OCI-LY3 (cell line): ENCODE measurements around the gene PDX1.

Source experiments
- H2AFZ ChIP-seq: fragments of 200-600, 300-600 bp; shearing (Covaris generic); 2 replicates; pipeline ENCODE4 v1.6.0; 2014; ENCODE audit warnings: antibody characterized with exemption, low read depth, low read length
- H3K27ac ChIP-seq: fragments of 200-600, 300-600 bp; sonication (generic); 2 replicates; pipeline ENCODE4 v1.5.1; 2014; ENCODE audit warnings: mild to moderate bottlenecking, low read length, moderate library complexity, mixed read lengths
- H3K27me3 ChIP-seq: fragments of 200-600, 300-600 bp; sonication (generic); 2 replicates; pipeline ENCODE4 v1.6.1; 2014; ENCODE audit warnings: low read depth, low read length, mixed read lengths
- H3K36me3 ChIP-seq: fragments of 200-600, 300-600 bp; sonication (generic); replicated peaks from 2 replicates; pipeline ENCODE3; 2014; ENCODE audit warnings: low read depth, low read length, mixed read lengths
- H3K4me1 ChIP-seq: fragments of 300-600, 200-600 bp; sonication (generic); 2 replicates; pipeline ENCODE4 v1.6.1; 2014; ENCODE audit warnings: low read length, mixed read lengths
- H3K4me2 ChIP-seq: fragments of 200-600, 300-600 bp; sonication (generic); 2 replicates; pipeline ENCODE4 v1.6.1; 2014; ENCODE audit warnings: low read length, mixed read lengths
- H3K4me3 ChIP-seq: fragments of 300-600, 200-600 bp; sonication (generic); 2 replicates; pipeline ENCODE4 v1.5.1; 2014; ENCODE audit warnings: antibody characterized with exemption, mild to moderate bottlenecking, low read length, moderate library complexity
- H3K79me2 ChIP-seq: fragments of 300-600, 200-600 bp; shearing (Covaris generic); 2 replicates; pipeline ENCODE4 v1.6.1; 2014; ENCODE audit warnings: mild to moderate bottlenecking, low read length, mixed read lengths
- H3K9ac ChIP-seq: fragments of 300-600, 200-600 bp; shearing (Covaris generic); 2 replicates; pipeline ENCODE4 v1.6.0; 2014; ENCODE audit warnings: mild to moderate bottlenecking, low read length, moderate library complexity
- H3K9me3 ChIP-seq: fragments of 200-600, 300-600 bp; shearing (Covaris generic); 2 replicates; pipeline ENCODE4 v1.6.1; 2014; ENCODE audit warnings: low read length, mixed read lengths; ENCODE audit not compliant: insufficient read depth
- H4K20me1 ChIP-seq: fragments of 200-600, 300-600 bp; sonication (generic); 2 replicates; pipeline ENCODE4 v1.6.1; 2016; ENCODE audit warnings: low read length, mixed read lengths; ENCODE audit not compliant: insufficient read depth
- EZH2phosphoT487 ChIP-seq: fragments of 200-600 bp; shearing (Covaris generic); IDR thresholded peaks from 2 replicates; pipeline ENCODE4 v1.6.1; 2018; ENCODE audit warnings: antibody characterized with exemption, mixed run types, low read depth
- TF ChIP-seq, protein P1 (sequence below): fragments of 200-600, 300-600 bp; sonication (generic); IDR thresholded peaks from 2 replicates; pipeline ENCODE4 v1.5.1; 2014; ENCODE audit warnings: antibody characterized with exemption, low read length, low read depth

The PDX1 gene

DNA sequence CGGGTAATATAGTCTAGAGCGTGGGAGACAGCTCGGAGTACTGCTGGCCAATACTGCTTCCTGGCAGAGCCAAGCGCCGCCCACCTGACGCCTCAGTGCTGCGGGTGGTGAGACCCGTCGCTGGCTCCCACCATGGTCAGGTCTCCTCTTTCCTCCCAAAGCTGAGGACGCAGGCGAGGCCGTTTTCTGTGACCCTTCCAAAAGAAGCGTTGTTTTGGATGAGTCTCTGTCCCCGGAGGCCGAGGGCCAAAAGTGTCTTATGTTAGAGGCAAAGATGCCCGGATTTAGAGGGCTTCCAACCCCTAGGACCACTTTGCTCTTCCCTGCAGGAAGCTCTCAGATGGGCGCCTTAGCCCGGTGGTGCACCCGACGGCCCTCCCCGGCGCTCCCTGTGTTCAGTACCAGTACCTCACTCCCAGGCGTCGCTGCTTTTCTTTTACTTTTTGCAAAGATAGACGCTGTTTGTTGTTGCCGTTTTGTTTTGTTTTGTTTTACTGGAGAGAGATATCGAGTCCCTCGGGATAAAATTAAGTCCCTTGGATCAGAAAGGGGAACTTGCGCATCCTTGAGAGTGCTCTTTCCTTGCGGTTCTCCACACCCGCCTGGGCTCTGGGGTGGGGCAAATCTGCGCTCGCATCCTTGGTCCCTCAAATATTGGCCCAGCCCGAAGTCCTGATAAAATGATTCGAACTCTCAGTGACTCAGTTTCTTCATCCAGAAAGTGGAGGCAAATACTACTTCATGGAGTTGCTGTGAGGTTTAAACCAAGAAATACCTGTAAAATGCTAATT lies 7.0 kb downstream of the PDX1 start:
- TF ChIP-seq EZH2phosphoT487: no peak
- Histone ChIP-seq H2AFZ (no peak overlapping the region), H3K79me2 (no peaks in the 10 kb centered on the region), H3K36me3 (no peaks in the 10 kb centered on the region), H3K4me3 (no peak overlapping the region), H3K27me3 (no peaks in the 10 kb centered on the region; the same call in 1 of the 2 replicates), H4K20me1 (no peaks in the 10 kb centered on the region), H3K27ac (no peak overlapping the region), H3K4me1 (no peaks in the 10 kb centered on the region), H3K4me2 (no peak overlapping the region), H3K9ac (no peak overlapping the region), H3K9me3 (no peaks in the 10 kb centered on the region)

DNA sequence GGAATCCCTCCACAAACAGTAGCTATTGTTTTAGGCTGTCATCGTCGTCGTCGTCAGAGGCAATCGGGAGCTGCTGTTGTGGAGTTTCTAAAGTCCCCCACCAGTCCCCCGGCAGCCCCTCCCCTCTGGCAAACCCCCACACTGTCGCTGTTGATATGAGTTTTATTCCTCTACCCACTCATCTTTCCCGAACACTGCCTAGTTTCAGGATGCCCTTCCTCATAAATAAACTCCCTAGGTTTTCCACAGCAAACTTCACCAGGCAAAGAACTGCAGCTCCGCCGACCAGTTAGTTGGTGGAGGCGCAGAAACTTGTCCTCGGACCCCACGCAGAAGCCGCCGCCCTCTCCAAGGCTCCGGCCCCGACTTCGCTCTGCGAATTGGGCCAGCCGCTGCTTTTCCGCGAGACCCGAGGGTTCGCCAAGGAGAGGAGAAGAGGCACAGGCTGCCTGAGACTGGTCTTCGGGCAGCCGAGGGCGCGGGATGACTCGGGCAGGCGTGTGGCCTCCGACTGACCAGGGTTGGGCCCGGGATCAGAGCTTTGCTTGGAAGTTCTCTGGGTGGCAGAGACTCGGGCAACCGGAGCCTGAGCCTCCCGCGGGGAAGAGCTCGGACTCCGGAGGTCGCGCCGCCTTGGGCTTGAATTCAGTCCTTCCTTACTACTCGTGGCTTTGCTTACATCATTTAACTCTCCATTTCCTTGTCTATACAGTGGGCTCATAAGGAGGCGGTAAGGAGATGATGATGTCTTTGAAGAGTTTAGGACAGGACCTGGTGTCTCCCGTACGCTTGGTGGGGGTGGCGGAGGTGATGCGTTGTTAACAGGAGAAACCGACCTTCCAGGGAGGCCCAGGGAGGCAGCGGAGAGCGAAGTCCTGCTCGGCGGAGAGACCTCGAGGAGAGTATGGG lies 7.9 kb downstream of the PDX1 start:
- no peaks in the 10 kb centered on the region for H4K20me1 ChIP-seq
- H3K4me2 ChIP-seq: no peak overlapping the region
- no peaks in the 10 kb centered on the region for H3K79me2 ChIP-seq
- no peak overlapping the region for H3K27ac ChIP-seq
- H3K4me3 ChIP-seq: no peak overlapping the region
- no peaks in the 10 kb centered on the region for H3K36me3 ChIP-seq
- H2AFZ ChIP-seq: no peak overlapping the region
- TF ChIP-seq EZH2phosphoT487: no peak
- TF ChIP-seq, protein P1, sequence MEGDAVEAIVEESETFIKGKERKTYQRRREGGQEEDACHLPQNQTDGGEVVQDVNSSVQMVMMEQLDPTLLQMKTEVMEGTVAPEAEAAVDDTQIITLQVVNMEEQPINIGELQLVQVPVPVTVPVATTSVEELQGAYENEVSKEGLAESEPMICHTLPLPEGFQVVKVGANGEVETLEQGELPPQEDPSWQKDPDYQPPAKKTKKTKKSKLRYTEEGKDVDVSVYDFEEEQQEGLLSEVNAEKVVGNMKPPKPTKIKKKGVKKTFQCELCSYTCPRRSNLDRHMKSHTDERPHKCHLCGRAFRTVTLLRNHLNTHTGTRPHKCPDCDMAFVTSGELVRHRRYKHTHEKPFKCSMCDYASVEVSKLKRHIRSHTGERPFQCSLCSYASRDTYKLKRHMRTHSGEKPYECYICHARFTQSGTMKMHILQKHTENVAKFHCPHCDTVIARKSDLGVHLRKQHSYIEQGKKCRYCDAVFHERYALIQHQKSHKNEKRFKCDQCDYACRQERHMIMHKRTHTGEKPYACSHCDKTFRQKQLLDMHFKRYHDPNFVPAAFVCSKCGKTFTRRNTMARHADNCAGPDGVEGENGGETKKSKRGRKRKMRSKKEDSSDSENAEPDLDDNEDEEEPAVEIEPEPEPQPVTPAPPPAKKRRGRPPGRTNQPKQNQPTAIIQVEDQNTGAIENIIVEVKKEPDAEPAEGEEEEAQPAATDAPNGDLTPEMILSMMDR: no peak
- no peak overlapping the region for H3K9ac ChIP-seq
- no peaks in the 10 kb centered on the region; the same call in 1 of the 2 replicates for H3K27me3 ChIP-seq
- no peaks in the 10 kb centered on the region for H3K9me3 ChIP-seq
- H3K4me1 ChIP-seq: no peaks in the 10 kb centered on the region

DNA sequence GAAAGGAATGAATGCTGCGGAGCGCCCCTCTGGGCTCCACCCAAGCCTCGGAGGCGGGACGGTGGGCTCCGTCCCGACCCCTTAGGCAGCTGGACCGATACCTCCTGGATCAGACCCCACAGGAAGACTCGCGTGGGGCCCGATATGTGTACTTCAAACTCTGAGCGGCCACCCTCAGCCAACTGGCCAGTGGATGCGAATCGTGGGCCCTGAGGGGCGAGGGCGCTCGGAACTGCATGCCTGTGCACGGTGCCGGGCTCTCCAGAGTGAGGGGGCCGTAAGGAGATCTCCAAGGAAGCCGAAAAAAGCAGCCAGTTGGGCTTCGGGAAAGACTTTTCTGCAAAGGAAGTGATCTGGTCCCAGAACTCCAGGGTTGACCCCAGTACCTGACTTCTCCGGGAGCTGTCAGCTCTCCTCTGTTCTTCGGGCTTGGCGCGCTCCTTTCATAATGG lies 8.6 kb downstream of the PDX1 start:
- H3K9me3 ChIP-seq: no peaks in the 10 kb centered on the region
- no peaks in the 10 kb centered on the region for H3K79me2 ChIP-seq
- H2AFZ ChIP-seq: no peak overlapping the region
- H3K4me2 ChIP-seq: no peak overlapping the region
- no peak overlapping the region for H3K27ac ChIP-seq
- TF ChIP-seq EZH2phosphoT487: no peak
- TF ChIP-seq, protein P1: no peak
- peaks cover 5% of the 10 kb centered on the region for H3K4me1 ChIP-seq
- H3K9ac ChIP-seq: no peak overlapping the region
- H4K20me1 ChIP-seq: no peaks in the 10 kb centered on the region
- H3K27me3 ChIP-seq: no peaks in the 10 kb centered on the region; the same call in 1 of the 2 replicates
- H3K36me3 ChIP-seq: no peaks in the 10 kb centered on the region
- no peak overlapping the region for H3K4me3 ChIP-seq

DNA sequence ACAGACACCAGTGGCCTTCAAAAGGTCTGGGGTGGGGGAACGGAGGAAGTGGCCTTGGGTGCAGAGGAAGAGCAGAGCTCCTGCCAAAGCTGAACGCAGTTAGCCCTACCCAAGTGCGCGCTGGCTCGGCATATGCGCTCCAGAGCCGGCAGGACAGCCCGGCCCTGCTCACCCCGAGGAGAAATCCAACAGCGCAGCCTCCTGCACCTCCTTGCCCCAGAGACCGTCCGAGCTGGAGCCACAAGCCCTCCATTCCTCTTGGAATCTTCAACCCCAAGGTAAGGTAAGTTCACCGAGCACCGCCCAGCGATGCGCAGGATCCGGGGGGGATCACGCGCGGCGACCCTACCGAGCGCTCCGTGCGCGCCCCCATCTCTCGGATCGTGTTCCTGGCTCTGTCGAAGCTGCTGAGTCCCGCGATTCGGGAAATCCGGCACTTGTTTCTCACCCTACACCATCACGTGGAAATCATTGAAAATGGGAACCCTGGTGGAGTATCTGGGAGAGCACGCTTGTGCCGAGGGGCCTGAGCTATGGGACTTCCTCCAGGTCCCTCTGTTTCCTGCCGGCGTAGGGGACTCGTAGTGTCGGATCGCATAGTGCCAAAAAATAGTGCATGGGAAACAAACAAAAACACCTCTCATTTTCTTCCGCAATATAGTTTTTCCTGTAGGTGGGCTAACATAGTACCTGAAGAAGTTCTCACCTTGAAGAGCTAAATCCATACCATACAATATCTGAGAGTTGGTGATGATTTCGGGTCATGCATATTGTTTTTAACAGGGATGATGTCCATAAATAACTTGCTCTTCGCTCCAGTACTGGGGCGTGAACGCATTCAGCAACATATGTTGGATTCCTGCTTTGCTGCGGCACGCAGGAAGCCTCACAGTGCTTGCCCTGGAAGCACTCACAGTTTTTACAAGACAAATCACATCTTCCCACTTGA lies 9.3 kb downstream of the PDX1 start:
- no peak overlapping the region for H3K4me3 ChIP-seq
- no peak overlapping the region for H3K9ac ChIP-seq
- H4K20me1 ChIP-seq: no peaks in the 10 kb centered on the region
- no peaks in the 10 kb centered on the region; the same call in 1 of the 2 replicates for H3K27me3 ChIP-seq
- peaks cover 5% of the 10 kb centered on the region for H3K4me1 ChIP-seq
- TF ChIP-seq EZH2phosphoT487: no peak
- TF ChIP-seq, protein P1: no peak
- H3K36me3 ChIP-seq: no peaks in the 10 kb centered on the region
- no peaks in the 10 kb centered on the region for H3K9me3 ChIP-seq
- H2AFZ ChIP-seq: no peak overlapping the region
- no peak overlapping the region for H3K27ac ChIP-seq
- no peaks in the 10 kb centered on the region for H3K79me2 ChIP-seq
- no peak overlapping the region for H3K4me2 ChIP-seq
